CD4-positive, alpha-beta T cell (primary cell): ENCODE measurements around the gene ADGRL2. TPM values are rescaled to one million over a fixed set of nuclear protein-coding genes. Genes with fewer than 3 reads are reported as not detected.

ENCODE experiments used
- ATAC-seq: fragments of 200-7000 bp; cut with Tn5 transposase; one replicate; pipeline ENCODE4 v1.10.0; 2022; ENCODE audit warnings: mild to moderate bottlenecking; ENCODE audit not compliant: poor library complexity
- CTCF ChIA-PET: fragments of 350-600 bp; sonication (Branson Sonifier 250); formaldehyde crosslinking; loops from one replicate; lab custom pipeline; 2021; ENCODE audit warnings: antibody characterized with exemption, inconsistent platforms; lab: Charles Lee
- POLR2A ChIA-PET: fragments of 350-600 bp; sonication (Branson Sonifier 250); formaldehyde crosslinking; loops from one replicate; lab custom pipeline; 2021; ENCODE audit warnings: antibody characterized with exemption, inconsistent platforms; lab: Charles Lee
- DNase-seq, 14 experiments: peaks; one replicate each; pipeline ENCODE4 v3.0.0-alpha.2; 2013 to 2020; ENCODE audit warnings: mixed read lengths in 2 of 14
- H3K27ac ChIP-seq, 2 donors: one replicate each; pipeline versions ENCODE4 v1.5.1 to v1.7.0; 2013; ENCODE audit warnings: low read length in 2 of 2, low read depth in 1 of 2, mild to moderate bottlenecking in 1 of 2
- H3K27me3 ChIP-seq, 2 experiments: 1 replicate in 1 of 2; 2 replicates in 1 of 2; pipeline versions ENCODE4 v1.6.1 to v1.7.0; 2013; ENCODE audit warnings: low read length in 2 of 2, control low read depth in 1 of 2, mild to moderate bottlenecking in 1 of 2, moderate library complexity in 1 of 2; ENCODE audit not compliant: insufficient read depth in 2 of 2, control insufficient read depth in 1 of 2
- H3K36me3 ChIP-seq: one replicate; pipeline ENCODE4 v1.6.1; 2013; ENCODE audit warnings: low read length, control low read depth; ENCODE audit not compliant: insufficient read depth
- H3K4me1 ChIP-seq: one replicate; pipeline ENCODE4 v1.6.1; 2013; ENCODE audit warnings: low read length, control low read depth; ENCODE audit not compliant: insufficient read depth
- H3K4me3 ChIP-seq: one replicate; pipeline ENCODE4 v1.5.1; 2013; ENCODE audit warnings: mild to moderate bottlenecking, low read length, moderate library complexity
- H3K9me3 ChIP-seq, 2 experiments: 1 replicate in 1 of 2; 2 replicates in 1 of 2; pipeline versions ENCODE4 v1.6.1 to v1.7.0; 2013; ENCODE audit warnings: low read length in 2 of 2, mild to moderate bottlenecking in 2 of 2, control low read depth in 1 of 2, moderate library complexity in 1 of 2; ENCODE audit not compliant: control insufficient read depth in 1 of 2, insufficient read depth in 1 of 2
- H3K27ac Mint-ChIP-seq: one replicate; pipeline ENCODE4 v1.8.0; 2020; ENCODE audit warnings: mixed read lengths
- H3K27me3 Mint-ChIP-seq: one replicate; pipeline ENCODE4 v1.8.0; 2021; ENCODE audit warnings: mixed read lengths
- H3K36me3 Mint-ChIP-seq: one replicate; pipeline ENCODE4 v1.8.0; 2021; ENCODE audit warnings: low read depth, mixed read lengths
- H3K4me1 Mint-ChIP-seq: one replicate; pipeline ENCODE4 v1.8.0; 2021; ENCODE audit warnings: low read depth, mixed read lengths
- H3K4me3 Mint-ChIP-seq: one replicate; pipeline ENCODE4 v1.8.0; 2020; ENCODE audit warnings: mild to moderate bottlenecking, mixed read lengths
- H3K9me3 Mint-ChIP-seq: one replicate; pipeline ENCODE4 v1.8.0; 2020; ENCODE audit warnings: mixed read lengths
- CTCF ChIP-seq: fragments of 200-600 bp; IDR thresholded peaks from one replicate; pipeline ENCODE4 v1.8.0; 2022; ENCODE audit warnings: antibody characterized with exemption, mild to moderate bottlenecking
- intact Hi-C, 2 experiments: fragments of 100-400 bp; cut with DNase I in 1 of 2; cut with micrococcal nuclease in 1 of 2; formaldehyde crosslinking; loops; one replicate each; pipeline versions ENCODE4 v1.15.1 to v1.9.0; 2023 to 2025; cut with DNase I, micrococcal nuclease
- total RNA-seq, 174 experiments: library from RNA in 2 of 174; stranded (reverse) in 2 of 174; gene quantifications; one replicate each; pipeline ENCODE4 v1.2.3 and lab custom pipeline; 2021 to 2026

ADGRL2 gene
- total RNA-seq, 2 experiments from 2014 or later: not detected

- Mint-ChIP-seq H3K27ac (no peak overlapping the region), H3K27me3 (no peaks in the 10 kb centered on the region), H3K36me3 (no peaks in the 10 kb centered on the region), H3K4me1 (no peaks in the 10 kb centered on the region), H3K9me3 (peaks cover 2% of the 10 kb centered on the region), H3K4me3 (no peak overlapping the region)
- no peak overlapping the region for H3K4me3 ChIP-seq
- no peaks in the 10 kb centered on the region for H3K27me3 ChIP-seq
- DNase-seq (no peak), ATAC-seq (no peak)
- intact Hi-C loops: no loop called here
- no peaks in the 10 kb centered on the region for H3K36me3 ChIP-seq
- H3K27ac ChIP-seq: no peak overlapping the region
- peaks cover 0 to 9% of the 10 kb centered on the region in 2 experiments for H3K9me3 ChIP-seq
- TF ChIP-seq CTCF: no peak
- ChIA-PET POLR2A (no interaction called here), CTCF (no interaction called here)
- H3K4me1 ChIP-seq: no peaks in the 10 kb centered on the region
Observed at GRCh38 chr1:81781749-81782148, 19.0 kb upstream of the ADGRL2 start.

DNA sequence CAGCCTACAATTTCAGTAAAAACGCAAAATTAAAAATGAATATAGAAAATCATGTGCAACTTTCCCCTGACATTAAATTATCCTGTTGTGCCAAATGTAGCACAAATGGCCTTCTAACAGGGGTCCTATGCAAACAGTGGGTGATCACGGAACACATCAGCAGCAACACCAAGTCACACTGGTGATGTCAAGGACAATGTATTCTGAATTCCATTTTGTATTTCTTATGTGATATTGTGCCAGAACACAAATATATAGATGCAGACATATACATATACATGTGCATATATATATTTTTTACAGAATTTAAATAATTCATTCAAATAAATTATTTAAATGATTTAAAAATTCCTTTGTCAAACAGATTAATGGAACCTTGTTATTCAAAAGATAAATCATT, 8.6 kb upstream of the ADGRL2 start:
- H3K9me3 Mint-ChIP-seq: no peaks in the 10 kb centered on the region
- H3K9me3 ChIP-seq: no peaks in the 10 kb centered on the region
- H3K36me3 Mint-ChIP-seq: no peaks in the 10 kb centered on the region
- H3K27ac Mint-ChIP-seq: no peak overlapping the region
- ATAC-seq (no peak), DNase-seq (no peak)
- no peaks in the 10 kb centered on the region for H3K36me3 ChIP-seq
- TF ChIP-seq CTCF: no peak
- no peak overlapping the region for H3K27ac ChIP-seq
- intact Hi-C loops: no loop called here
- no peaks in the 10 kb centered on the region for H3K27me3 ChIP-seq
- ChIA-PET CTCF (no interaction called here), POLR2A (no interaction called here)
- no peaks in the 10 kb centered on the region for H3K4me1 Mint-ChIP-seq
- H3K27me3 Mint-ChIP-seq: peaks cover under 1% of the 10 kb centered on the region
- H3K4me3 Mint-ChIP-seq: no peak overlapping the region
- no peak overlapping the region for H3K4me3 ChIP-seq
- no peaks in the 10 kb centered on the region for H3K4me1 ChIP-seq

GRCh38 chr1:81797701-81798100, 3.0 kb upstream of the ADGRL2 start:
- no peak for ATAC-seq
- peaks cover 16 to 37% of the 10 kb centered on the region in 2 experiments for H3K27me3 ChIP-seq
- no peak overlapping the region for H3K4me3 Mint-ChIP-seq
- no peaks in the 10 kb centered on the region for H3K36me3 ChIP-seq
- H3K36me3 Mint-ChIP-seq: no peaks in the 10 kb centered on the region
- H3K4me1 ChIP-seq: no peaks in the 10 kb centered on the region
- H3K27me3 Mint-ChIP-seq: peaks cover 29% of the 10 kb centered on the region
- H3K4me1 Mint-ChIP-seq: no peaks in the 10 kb centered on the region
- POLR2A ChIA-PET: no interaction called here
- CTCF ChIA-PET: no interaction called here
- no peak overlapping the region for H3K27ac Mint-ChIP-seq
- peaks cover 0 to 23% of the 10 kb centered on the region in 2 experiments for H3K9me3 ChIP-seq
- no peak overlapping the region for H3K27ac ChIP-seq
- intact Hi-C loops: no loop called here
- no peaks in the 10 kb centered on the region for H3K9me3 Mint-ChIP-seq
- TF ChIP-seq CTCF: no peak
- no peak for DNase-seq
- no peak overlapping the region for H3K4me3 ChIP-seq
